ENCODE measurements around the gene RPL15. TPM values are rescaled to one million over a fixed set of nuclear protein-coding genes. Genes with fewer than 3 reads are reported as not detected.
A peak's percentile ranks its signal among the peaks of the same experiment; 100 is the strongest.

RPL15 gene
- total and polyA plus RNA-seq, 2 experiments from 2014 or later = 1,318 to 3,305 TPM

DNA sequence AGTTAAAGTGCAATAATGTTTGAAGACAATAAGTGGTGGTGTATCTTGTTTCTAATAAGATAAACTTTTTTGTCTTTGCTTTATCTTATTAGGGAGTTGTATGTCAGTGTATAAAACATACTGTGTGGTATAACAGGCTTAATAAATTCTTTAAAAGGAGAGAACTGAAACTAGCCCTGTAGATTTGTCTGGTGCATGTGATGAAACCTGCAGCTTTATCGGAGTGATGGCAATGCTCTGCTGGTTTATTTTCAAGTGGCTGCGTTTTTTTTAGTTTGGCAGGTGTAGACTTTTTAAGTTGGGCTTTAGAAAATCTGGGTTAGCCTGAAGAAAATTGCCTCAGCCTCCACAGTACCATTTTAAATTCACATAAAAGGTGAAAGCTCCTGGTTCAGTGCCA is 2.7 kb downstream of the RPL15 start:
- H3K9me2 ChIP-seq (replicated peaks; ENCODE audit: insufficient read depth) = no peaks in the 10 kb centered on the region
- peaks cover 39% of the 10 kb centered on the region for H4K20me1 ChIP-seq (ENCODE audit: insufficient read depth, poor library complexity, severe bottlenecking)
- peak overlapping the region; percentile 99 for H3K4me2 ChIP-seq
- WGBS (ENCODE audit: low lambda C conversion rate, missing lambda C conversion rate) = 94% methylated on average over 2 of the region's 2 CpGs
- no peak for DNase-seq (ENCODE audit: low spot score)
- H3K36me3 ChIP-seq (replicated peaks; ENCODE audit: insufficient read depth, low read depth) = no peaks in the 10 kb centered on the region
- H3K27me3 ChIP-seq = no peaks in the 10 kb centered on the region
- H3K9me3 ChIP-seq (ENCODE audit: low read depth) = no peaks in the 10 kb centered on the region
- no peak overlapping the region for H2AFZ ChIP-seq
- H3K79me2 ChIP-seq = peaks cover 37% of the 10 kb centered on the region
- no peak overlapping the region for H3K4me3 ChIP-seq
- H3K4me1 ChIP-seq (ENCODE audit: insufficient read depth) = peaks cover 19% of the 10 kb centered on the region
- H3K27ac ChIP-seq = no peak overlapping the region
- no peak for TF ChIP-seq EZH2 (IDR thresholded peaks at IDR 0.05; ENCODE audit: borderline replicate concordance)
- no peak for TF ChIP-seq EZH2phosphoT487 (IDR thresholded peaks at IDR 0.05; ENCODE audit: low read depth, severe bottlenecking, unreplicated experiment)
- TF ChIP-seq, protein P1, sequence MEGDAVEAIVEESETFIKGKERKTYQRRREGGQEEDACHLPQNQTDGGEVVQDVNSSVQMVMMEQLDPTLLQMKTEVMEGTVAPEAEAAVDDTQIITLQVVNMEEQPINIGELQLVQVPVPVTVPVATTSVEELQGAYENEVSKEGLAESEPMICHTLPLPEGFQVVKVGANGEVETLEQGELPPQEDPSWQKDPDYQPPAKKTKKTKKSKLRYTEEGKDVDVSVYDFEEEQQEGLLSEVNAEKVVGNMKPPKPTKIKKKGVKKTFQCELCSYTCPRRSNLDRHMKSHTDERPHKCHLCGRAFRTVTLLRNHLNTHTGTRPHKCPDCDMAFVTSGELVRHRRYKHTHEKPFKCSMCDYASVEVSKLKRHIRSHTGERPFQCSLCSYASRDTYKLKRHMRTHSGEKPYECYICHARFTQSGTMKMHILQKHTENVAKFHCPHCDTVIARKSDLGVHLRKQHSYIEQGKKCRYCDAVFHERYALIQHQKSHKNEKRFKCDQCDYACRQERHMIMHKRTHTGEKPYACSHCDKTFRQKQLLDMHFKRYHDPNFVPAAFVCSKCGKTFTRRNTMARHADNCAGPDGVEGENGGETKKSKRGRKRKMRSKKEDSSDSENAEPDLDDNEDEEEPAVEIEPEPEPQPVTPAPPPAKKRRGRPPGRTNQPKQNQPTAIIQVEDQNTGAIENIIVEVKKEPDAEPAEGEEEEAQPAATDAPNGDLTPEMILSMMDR (IDR thresholded peaks at IDR 0.05; ENCODE audit: poor library complexity) = no peak

DNA sequence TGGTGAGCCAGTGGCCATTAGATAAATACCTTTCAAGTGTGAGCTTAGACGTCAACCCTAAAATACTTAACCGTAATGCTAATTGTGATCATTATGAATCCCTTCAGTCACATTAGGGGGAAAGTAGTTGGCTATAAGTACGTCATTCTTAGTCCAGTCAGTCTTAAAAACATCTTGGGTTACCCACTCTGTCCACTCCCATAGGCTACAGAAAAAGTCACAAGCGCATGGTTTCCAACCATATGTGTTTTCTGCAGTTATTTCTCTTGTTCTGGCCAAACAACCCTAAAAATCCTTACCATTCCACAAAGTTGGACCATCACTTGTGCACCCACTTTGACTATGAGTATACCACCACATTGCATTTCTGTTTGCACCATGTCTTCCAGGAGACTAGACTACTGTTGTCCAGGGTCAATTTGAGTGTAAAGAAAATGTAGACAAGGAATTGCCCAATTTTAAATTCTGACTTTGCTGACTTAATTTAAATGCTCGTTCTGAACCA is 3.3 kb downstream of the RPL15 start:
- H3K27ac ChIP-seq = no peak overlapping the region
- peaks cover 35% of the 10 kb centered on the region for H4K20me1 ChIP-seq (ENCODE audit: insufficient read depth, poor library complexity, severe bottlenecking)
- no peak overlapping the region for H2AFZ ChIP-seq
- DNase-seq (ENCODE audit: low spot score) = no peak
- H3K36me3 ChIP-seq (replicated peaks; ENCODE audit: insufficient read depth, low read depth) = no peaks in the 10 kb centered on the region
- H3K4me2 ChIP-seq = no peak overlapping the region
- H3K4me3 ChIP-seq = no peak overlapping the region
- no peaks in the 10 kb centered on the region for H3K27me3 ChIP-seq
- no peaks in the 10 kb centered on the region for H3K9me3 ChIP-seq (ENCODE audit: low read depth)
- no peaks in the 10 kb centered on the region for H3K9me2 ChIP-seq (replicated peaks; ENCODE audit: insufficient read depth)
- WGBS (ENCODE audit: low lambda C conversion rate, missing lambda C conversion rate) = 95% methylated on average over 5 of the region's 5 CpGs
- peaks cover 32% of the 10 kb centered on the region for H3K79me2 ChIP-seq
- peaks cover 14% of the 10 kb centered on the region for H3K4me1 ChIP-seq (ENCODE audit: insufficient read depth)
- TF ChIP-seq, protein P1 (IDR thresholded peaks at IDR 0.05; ENCODE audit: poor library complexity) = no peak

DNA sequence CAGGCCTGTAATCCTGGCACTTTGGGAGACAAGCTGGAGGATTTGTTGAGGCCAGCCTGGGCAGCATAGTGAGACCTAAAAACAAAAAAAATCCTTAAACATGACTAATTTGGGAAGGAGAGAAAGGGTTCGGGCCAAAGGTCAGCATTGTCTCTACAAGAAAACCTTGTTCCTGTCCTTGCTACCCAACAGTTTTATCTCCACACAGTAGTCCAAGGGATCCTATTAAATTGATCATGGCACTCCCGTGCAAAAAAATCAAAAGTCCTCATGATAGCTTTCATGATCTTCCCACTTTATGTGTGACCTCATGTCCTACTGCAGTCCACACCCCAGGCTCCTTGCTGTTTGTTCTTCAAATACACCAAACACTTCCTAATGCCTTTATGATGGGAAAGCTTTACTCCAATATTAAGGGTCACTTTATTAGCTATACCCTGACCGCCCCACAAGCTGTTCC is 4.2 kb downstream of the RPL15 start:
- WGBS (ENCODE audit: low lambda C conversion rate, missing lambda C conversion rate) = 78% methylated on average over 3 of the region's 3 CpGs

More for the DNA sequence above, 4.2 kb downstream of the RPL15 start:
- TF ChIP-seq, protein P1 (IDR thresholded peaks at IDR 0.05; ENCODE audit: poor library complexity) = no peak
- TF ChIP-seq EZH2phosphoT487 (IDR thresholded peaks at IDR 0.05; ENCODE audit: low read depth, severe bottlenecking, unreplicated experiment) = no peak
- TF ChIP-seq EZH2 (IDR thresholded peaks at IDR 0.05; ENCODE audit: borderline replicate concordance) = no peak
- H4K20me1 ChIP-seq (ENCODE audit: insufficient read depth, poor library complexity, severe bottlenecking) = peaks cover 35% of the 10 kb centered on the region
- no peaks in the 10 kb centered on the region for H3K9me2 ChIP-seq (replicated peaks; ENCODE audit: insufficient read depth)
- H3K4me3 ChIP-seq = no peak overlapping the region
- no peak overlapping the region for H3K27ac ChIP-seq
- no peak for DNase-seq (ENCODE audit: low spot score)
- H3K9me3 ChIP-seq (ENCODE audit: low read depth) = no peaks in the 10 kb centered on the region
- peaks cover 24% of the 10 kb centered on the region for H3K79me2 ChIP-seq
- H3K36me3 ChIP-seq (replicated peaks; ENCODE audit: insufficient read depth, low read depth) = no peaks in the 10 kb centered on the region
- H2AFZ ChIP-seq = no peak overlapping the region
- H3K27me3 ChIP-seq = no peaks in the 10 kb centered on the region
- H3K4me2 ChIP-seq = no peak overlapping the region
- peaks cover 6% of the 10 kb centered on the region for H3K4me1 ChIP-seq (ENCODE audit: insufficient read depth)
